Astrocyte (in vitro differentiated cells and primary cell): Measurements from ENCODE around the gene FNDC3B. TPM values are rescaled to one million over a fixed set of nuclear protein-coding genes. Genes with fewer than 3 reads are reported as not detected.

Experiments used
- DNase-seq: peaks from one replicate; pipeline ENCODE4 v3.0.0-alpha.2; 2010; ENCODE audit warnings: low read depth
- FAIRE-seq: peaks from 2 replicates; lab custom pipeline; 2011; peaks lifted over from hg19 to GRCh38; lab: Jason Lieb, UNC
- H2AFZ ChIP-seq: 2 replicates; pipeline ENCODE4 v1.6.0; 2012; ENCODE audit warnings: low read depth, low read length, inconsistent platforms
- H3K27ac ChIP-seq: 2 replicates; pipeline ENCODE4 v1.5.1; 2011; ENCODE audit warnings: low read depth, low read length, inconsistent platforms
- H3K27me3 ChIP-seq: 2 replicates; pipeline ENCODE4 v1.6.0; 2011; ENCODE audit warnings: low read length, inconsistent platforms; ENCODE audit not compliant: insufficient read depth
- H3K36me3 ChIP-seq: 2 replicates; pipeline ENCODE4 v1.5.1; 2011; ENCODE audit warnings: low read length, inconsistent platforms; ENCODE audit not compliant: insufficient read depth
- H3K4me1 ChIP-seq: 2 replicates; pipeline ENCODE4 v1.5.1; 2011; ENCODE audit warnings: low read length, inconsistent platforms; ENCODE audit not compliant: insufficient read depth
- H3K4me2 ChIP-seq: 2 replicates; pipeline ENCODE4 v1.6.0; 2012; ENCODE audit warnings: low read length, inconsistent platforms
- H3K4me3 ChIP-seq: 2 replicates; pipeline ENCODE4 v1.5.1; 2011; ENCODE audit warnings: low read depth, mild to moderate bottlenecking, low read length, inconsistent platforms; ENCODE audit not compliant: insufficient read depth
- H3K79me2 ChIP-seq: 2 replicates; pipeline ENCODE4 v1.6.0; 2012; ENCODE audit warnings: mild to moderate bottlenecking, low read length, inconsistent platforms; ENCODE audit not compliant: insufficient read depth
- H3K9ac ChIP-seq: 2 replicates; pipeline ENCODE4 v1.6.0; 2012; ENCODE audit warnings: mild to moderate bottlenecking, low read length, inconsistent platforms
- H3K9me3 ChIP-seq: 2 replicates; pipeline ENCODE4 v1.5.1; 2012; ENCODE audit warnings: low read depth, mild to moderate bottlenecking, low read length, inconsistent platforms; ENCODE audit not compliant: insufficient read depth
- H4K20me1 ChIP-seq: 2 replicates; pipeline ENCODE4 v1.6.0; 2012; ENCODE audit warnings: low read length, inconsistent platforms; ENCODE audit not compliant: insufficient read depth
- H3K27ac Mint-ChIP-seq: one replicate; pipeline ENCODE4 v1.8.0; 2021; ENCODE audit warnings: mild to moderate bottlenecking, mixed read lengths; ENCODE audit not compliant: unreplicated experiment
- H3K27me3 Mint-ChIP-seq: one replicate; pipeline ENCODE4 v1.8.0; 2021; ENCODE audit warnings: low read depth, mixed read lengths; ENCODE audit not compliant: unreplicated experiment
- H3K36me3 Mint-ChIP-seq: one replicate; pipeline ENCODE4 v1.8.0; 2021; ENCODE audit warnings: low read depth, mixed read lengths; ENCODE audit not compliant: unreplicated experiment
- H3K4me1 Mint-ChIP-seq: one replicate; pipeline ENCODE4 v1.8.0; 2021; ENCODE audit warnings: low read depth, mixed read lengths; ENCODE audit not compliant: unreplicated experiment
- H3K4me3 Mint-ChIP-seq: one replicate; pipeline ENCODE4 v1.8.0; 2021; ENCODE audit warnings: mild to moderate bottlenecking, moderate library complexity, mixed read lengths; ENCODE audit not compliant: unreplicated experiment
- H3K9me3 Mint-ChIP-seq: one replicate; pipeline ENCODE4 v1.8.0; 2021; ENCODE audit warnings: mild to moderate bottlenecking, mixed read lengths; ENCODE audit not compliant: unreplicated experiment
- CTCF ChIP-seq: IDR thresholded peaks from 2 replicates; pipeline ENCODE4 v1.5.1; 2011; ENCODE audit warnings: low read depth, mild to moderate bottlenecking, inconsistent platforms, low read length, moderate library complexity; ENCODE audit not compliant: insufficient read depth
- EZH2 ChIP-seq: IDR thresholded peaks from 2 replicates; pipeline ENCODE4 v1.6.1; 2012; ENCODE audit warnings: mild to moderate bottlenecking, low read length, inconsistent platforms; ENCODE audit not compliant: insufficient read depth
- total RNA-seq: library from RNA; stranded (reverse); gene quantifications from 2 replicates; pipeline ENCODE4 v1.2.1, GENCODE V29; 2021

FNDC3B gene
- total RNA-seq, 1 donor from 2014 or later = 327 TPM

GRCh38 chr3:172072543-172072942 is 33.2 kb downstream of the FNDC3B start:
- Mint-ChIP-seq H3K4me3 (no peak overlapping the region), H3K27me3 (no peaks in the 10 kb centered on the region), H3K27ac (no peak overlapping the region), H3K9me3 (no peaks in the 10 kb centered on the region), H3K36me3 (peaks cover 5% of the 10 kb centered on the region), H3K4me1 (peaks cover 65% of the 10 kb centered on the region)
- no peaks in the 10 kb centered on the region for H3K9me3 ChIP-seq
- TF ChIP-seq EZH2 (no peak), CTCF (no peak)
- H4K20me1 ChIP-seq = peaks cover 98% of the 10 kb centered on the region
- no peak overlapping the region for H3K4me2 ChIP-seq
- no peak overlapping the region for H3K4me3 ChIP-seq
- H3K4me1 ChIP-seq = peaks cover 3% of the 10 kb centered on the region
- peaks cover 100% of the 10 kb centered on the region for H3K79me2 ChIP-seq
- H3K9ac ChIP-seq = no peak overlapping the region
- H2AFZ ChIP-seq = no peak overlapping the region
- FAIRE-seq (no peak), DNase-seq (no peak)
- peaks cover 22% of the 10 kb centered on the region for H3K36me3 ChIP-seq
- H3K27ac ChIP-seq = no peak overlapping the region
- H3K27me3 ChIP-seq = no peaks in the 10 kb centered on the region

- Mint-ChIP-seq H3K36me3 (peaks cover 7% of the 10 kb centered on the region), H3K4me3 (peak overlapping the region; percentile 29), H3K9me3 (no peaks in the 10 kb centered on the region), H3K27me3 (no peaks in the 10 kb centered on the region), H3K4me1 (peaks cover 64% of the 10 kb centered on the region), H3K27ac (peak overlapping the region; percentile 6)
- TF ChIP-seq CTCF = no peak
- TF ChIP-seq EZH2 = no peak
- no peak overlapping the region for H2AFZ ChIP-seq
- no peak overlapping the region for H3K4me3 ChIP-seq
- H3K9me3 ChIP-seq = no peaks in the 10 kb centered on the region
- no peak overlapping the region for H3K27ac ChIP-seq
- H3K79me2 ChIP-seq = peaks cover 100% of the 10 kb centered on the region
- peaks cover 22% of the 10 kb centered on the region for H3K36me3 ChIP-seq
- H3K4me1 ChIP-seq = peaks cover 3% of the 10 kb centered on the region
- H3K27me3 ChIP-seq = no peaks in the 10 kb centered on the region
- FAIRE-seq = no peak
- peaks cover 96% of the 10 kb centered on the region for H4K20me1 ChIP-seq
- H3K9ac ChIP-seq = no peak overlapping the region
- H3K4me2 ChIP-seq = no peak overlapping the region
- no peak for DNase-seq
These were observed 34.0 kb downstream of the FNDC3B start for GRCh38 chr3:172073262-172073915.

GRCh38 chr3:172074032-172074431 is 34.7 kb downstream of the FNDC3B start:
- H4K20me1 ChIP-seq = peaks cover 96% of the 10 kb centered on the region
- H3K27me3 ChIP-seq = no peaks in the 10 kb centered on the region
- peaks cover 100% of the 10 kb centered on the region for H3K79me2 ChIP-seq
- no peak for TF ChIP-seq CTCF
- no peak for TF ChIP-seq EZH2
- FAIRE-seq = no peak
- peaks cover 3% of the 10 kb centered on the region for H3K4me1 ChIP-seq
- H3K36me3 ChIP-seq = peaks cover 22% of the 10 kb centered on the region
- H3K4me2 ChIP-seq = no peak overlapping the region
- Mint-ChIP-seq H3K4me3 (no peak overlapping the region), H3K4me1 (peaks cover 65% of the 10 kb centered on the region), H3K36me3 (peaks cover 10% of the 10 kb centered on the region), H3K27me3 (no peaks in the 10 kb centered on the region), H3K9me3 (no peaks in the 10 kb centered on the region), H3K27ac (no peak overlapping the region)
- H3K4me3 ChIP-seq = no peak overlapping the region
- no peak for DNase-seq
- H2AFZ ChIP-seq = no peak overlapping the region
- no peak overlapping the region for H3K27ac ChIP-seq
- no peak overlapping the region for H3K9ac ChIP-seq
- no peaks in the 10 kb centered on the region for H3K9me3 ChIP-seq
